D721Med (cell line): ENCODE data around the gene SLC4A1.
"Not testable (repeated sequence)": the region's sequence is repeated elsewhere in the genome, so short reads cannot be mapped to it uniquely, and the experiment has no call there.

Experiments used
- DNase-seq: peaks from one replicate; pipeline ENCODE4 v3.0.0; 2011; ENCODE audit warnings: low spot score; ENCODE audit not compliant: insufficient read length
- FAIRE-seq: peaks from 2 replicates; lab custom pipeline; 2011; peaks lifted over from hg19 to GRCh38; lab: Jason Lieb, UNC
- CTCF ChIP-seq: IDR thresholded peaks from 2 replicates; pipeline ENCODE4 v1.5.1; 2012; ENCODE audit warnings: mild to moderate bottlenecking, control low read depth; ENCODE audit not compliant: insufficient read depth; ENCODE audit errors: missing control alignments

Gene SLC4A1

GRCh38 chr17:44249501-44250246, 18.3 kb downstream of the SLC4A1 start:
- no peak for FAIRE-seq
- DNase-seq, result peak; percentile 15
- TF ChIP-seq CTCF, result no peak

GRCh38 chr17:44247876-44248736, 19.8 kb downstream of the SLC4A1 start:
- DNase-seq (no peak), FAIRE-seq (no peak)
- TF ChIP-seq CTCF, result no peak

- no peak for FAIRE-seq
- DNase-seq, result no peak
- TF ChIP-seq CTCF, result no peak
These were observed 20.5 kb downstream of the SLC4A1 start for GRCh38 chr17:44247440-44247841.

- DNase-seq, result no peak
- no peak for TF ChIP-seq CTCF
- FAIRE-seq, result no peak
These were observed 26.8 kb downstream of the SLC4A1 start for GRCh38 chr17:44241106-44241624.

- not testable (repeated sequence) for DNase-seq, FAIRE-seq
These were observed 30.0 kb downstream of the SLC4A1 start for GRCh38 chr17:44237886-44238285.

- DNase-seq (no peak), FAIRE-seq (no peak)
- no peak for TF ChIP-seq CTCF
These were observed 31.4 kb downstream of the SLC4A1 start for GRCh38 chr17:44236444-44236991.

GRCh38 chr17:44235583-44235936, 32.4 kb downstream of the SLC4A1 start:
- FAIRE-seq, result no peak

More at GRCh38 chr17:44235583-44235936, 32.4 kb downstream of the SLC4A1 start:
- TF ChIP-seq CTCF, result no peak
- no peak for DNase-seq
